HG02588 (cell line): Measurements from ENCODE around the gene FAM32A.

Experiments used
- ATAC-seq: cut with Tn5 transposase; IDR thresholded peaks from one replicate; pipeline ENCODE4 v1.9.1; 2021; ENCODE audit warnings: mild to moderate bottlenecking, moderate library complexity; ENCODE audit not compliant: unreplicated experiment

FAM32A gene

DNA sequence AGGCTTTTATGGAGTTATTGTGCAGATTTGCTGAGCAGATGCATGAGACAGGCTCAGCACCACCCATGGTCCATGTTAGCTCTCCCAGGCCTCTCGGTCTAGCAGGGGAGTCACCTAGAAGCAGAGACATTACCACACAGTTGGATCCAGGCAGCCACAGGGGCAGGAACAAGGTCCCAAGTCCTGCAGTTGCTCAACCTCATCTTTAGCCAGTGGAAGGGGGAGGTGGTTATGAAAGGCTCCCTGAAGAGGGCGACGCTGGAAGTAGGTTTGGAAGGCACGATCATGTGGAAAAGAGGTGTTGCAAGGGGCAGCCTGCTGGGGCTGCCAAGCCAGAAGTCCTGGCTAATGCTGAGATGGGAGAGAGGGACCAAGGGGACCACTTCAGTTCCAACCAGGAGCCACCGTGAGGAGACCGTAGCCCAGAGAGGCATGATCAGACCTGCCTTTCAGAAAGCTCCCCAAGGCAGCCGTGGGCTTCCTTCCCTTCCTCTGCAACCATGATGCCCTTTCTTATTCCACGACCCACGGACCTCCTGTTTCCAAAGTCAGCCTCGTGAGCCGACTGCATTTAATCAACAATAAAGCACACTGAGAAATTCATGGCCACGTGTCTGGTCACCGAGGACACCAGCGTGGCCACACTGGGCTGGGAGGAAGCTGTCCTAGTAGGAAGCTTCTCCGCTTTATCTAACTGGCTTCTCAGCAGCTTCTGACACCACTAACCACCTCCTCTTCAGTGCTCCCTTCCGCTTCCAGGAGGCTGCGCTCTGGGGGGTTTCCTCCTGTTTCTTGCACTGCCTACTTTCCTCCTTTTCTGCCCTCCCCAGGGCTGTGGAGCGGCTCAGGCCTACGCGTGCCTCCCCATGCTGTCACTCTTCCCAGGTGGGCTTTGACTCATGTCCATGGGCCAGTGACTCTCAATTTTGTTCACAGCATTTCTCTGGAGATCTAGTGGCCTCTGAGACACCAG, 15.1 kb downstream of the FAM32A start:
- ATAC-seq: no peak

DNA sequence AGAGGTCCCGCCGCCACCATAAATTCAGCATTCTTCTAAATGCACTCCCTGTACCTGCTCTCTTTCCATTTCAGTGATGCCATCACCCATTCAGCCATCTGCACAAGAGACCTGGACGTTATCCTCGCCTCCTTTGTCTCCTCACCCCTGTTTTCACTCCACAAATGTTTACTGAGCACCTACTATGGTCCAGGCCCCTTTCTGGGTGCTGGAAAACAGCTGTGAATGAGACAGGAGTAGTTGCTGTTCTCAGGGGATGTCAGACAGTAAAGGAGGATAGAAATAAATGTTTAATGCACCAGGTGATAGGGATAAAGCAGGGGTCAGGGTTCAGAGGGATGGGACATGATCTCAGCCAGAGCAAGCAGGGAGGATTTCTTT, 15.8 kb downstream of the FAM32A start:
- ATAC-seq: no peak

- ATAC-seq: no peak
Observed at GRCh38 chr19:16202320-16203255, 17.4 kb downstream of the FAM32A start.

GRCh38 chr19:16203256-16204004, 18.2 kb downstream of the FAM32A start:
- no peak for ATAC-seq

DNA sequence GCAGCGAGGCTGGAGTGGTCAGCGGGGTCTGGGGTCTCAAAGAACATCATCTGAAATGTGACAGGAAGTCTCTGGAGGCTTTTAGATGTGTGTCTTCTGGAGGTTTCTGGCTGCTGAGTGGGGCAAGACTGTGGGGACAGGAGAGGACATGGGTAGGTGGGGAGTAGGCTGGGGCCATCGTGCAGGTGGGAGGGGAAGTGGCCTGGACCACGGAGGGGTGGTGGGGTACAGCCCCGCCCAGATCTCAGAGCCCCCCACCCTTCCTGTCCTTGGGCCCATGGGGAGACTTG, 18.7 kb downstream of the FAM32A start:
- no peak for ATAC-seq

DNA sequence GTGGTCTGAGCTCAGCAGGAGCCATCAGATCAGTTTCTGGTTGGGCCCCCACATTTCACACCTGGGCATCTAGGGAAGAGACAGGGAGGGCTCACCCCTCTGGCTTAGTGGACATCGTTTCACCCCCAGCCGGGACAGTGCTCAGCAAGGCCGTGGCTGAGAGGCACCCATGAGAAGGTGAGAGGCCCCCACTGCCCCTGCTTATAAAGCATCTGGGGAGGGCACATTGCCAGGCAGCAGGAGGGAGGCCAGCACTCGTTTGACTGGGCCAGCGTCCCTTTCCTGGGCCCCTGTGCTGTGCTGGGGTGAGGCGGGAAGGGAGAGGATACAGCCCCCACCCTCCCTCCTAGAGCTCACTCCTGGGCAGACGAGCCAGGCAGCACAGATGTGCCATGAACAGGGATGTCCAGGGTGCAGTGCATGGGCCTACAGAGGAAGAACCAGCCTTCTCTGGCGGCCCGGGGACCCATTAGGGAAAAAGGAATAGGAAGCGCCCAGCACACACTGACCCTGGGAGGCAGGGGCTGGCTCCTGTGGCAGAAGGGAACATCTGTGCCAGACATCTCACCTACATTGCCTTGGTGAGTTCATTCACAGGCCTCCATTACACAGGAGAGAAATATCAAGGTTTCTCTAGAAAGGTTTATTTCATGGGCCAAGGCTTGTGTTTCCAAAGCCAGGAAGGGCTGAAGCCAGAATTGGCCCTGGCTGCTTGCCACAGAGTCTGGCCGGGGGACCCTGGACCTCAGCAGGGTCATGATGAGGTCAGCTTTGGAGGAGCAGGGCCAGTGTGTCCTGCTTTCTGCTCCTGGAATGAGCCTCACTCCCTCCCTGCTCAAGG, 20.2 kb downstream of the FAM32A start:
- no peak for ATAC-seq

GRCh38 chr19:16206046-16206605, 20.9 kb downstream of the FAM32A start:
- no peak for ATAC-seq

DNA sequence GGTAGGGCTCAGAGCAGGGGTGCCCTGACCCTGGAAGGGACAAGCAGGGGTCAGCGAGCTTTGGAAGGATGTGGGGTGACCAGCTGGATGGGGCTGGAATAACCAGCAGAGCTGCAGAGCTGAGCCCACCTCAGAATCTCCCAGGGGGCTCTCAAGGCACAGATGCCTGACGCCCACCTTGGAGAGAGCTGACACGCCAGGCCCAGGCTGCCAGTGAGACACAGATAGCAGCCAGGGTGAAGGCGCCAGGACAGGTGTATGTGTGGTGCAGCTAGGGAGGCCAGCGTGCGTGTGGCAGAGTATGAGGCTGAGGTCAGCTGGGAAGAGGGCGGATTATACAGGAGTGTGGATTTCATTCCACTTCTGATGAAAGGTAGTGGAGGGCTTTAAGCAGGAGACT, 21.4 kb downstream of the FAM32A start:
- no peak for ATAC-seq

GRCh38 chr19:16207063-16207462, 21.9 kb downstream of the FAM32A start:
- ATAC-seq: no peak

GRCh38 chr19:16207490-16208025, 22.3 kb downstream of the FAM32A start:
- no peak for ATAC-seq

- no peak for ATAC-seq
Observed at GRCh38 chr19:16208064-16208759, 23.0 kb downstream of the FAM32A start.

DNA sequence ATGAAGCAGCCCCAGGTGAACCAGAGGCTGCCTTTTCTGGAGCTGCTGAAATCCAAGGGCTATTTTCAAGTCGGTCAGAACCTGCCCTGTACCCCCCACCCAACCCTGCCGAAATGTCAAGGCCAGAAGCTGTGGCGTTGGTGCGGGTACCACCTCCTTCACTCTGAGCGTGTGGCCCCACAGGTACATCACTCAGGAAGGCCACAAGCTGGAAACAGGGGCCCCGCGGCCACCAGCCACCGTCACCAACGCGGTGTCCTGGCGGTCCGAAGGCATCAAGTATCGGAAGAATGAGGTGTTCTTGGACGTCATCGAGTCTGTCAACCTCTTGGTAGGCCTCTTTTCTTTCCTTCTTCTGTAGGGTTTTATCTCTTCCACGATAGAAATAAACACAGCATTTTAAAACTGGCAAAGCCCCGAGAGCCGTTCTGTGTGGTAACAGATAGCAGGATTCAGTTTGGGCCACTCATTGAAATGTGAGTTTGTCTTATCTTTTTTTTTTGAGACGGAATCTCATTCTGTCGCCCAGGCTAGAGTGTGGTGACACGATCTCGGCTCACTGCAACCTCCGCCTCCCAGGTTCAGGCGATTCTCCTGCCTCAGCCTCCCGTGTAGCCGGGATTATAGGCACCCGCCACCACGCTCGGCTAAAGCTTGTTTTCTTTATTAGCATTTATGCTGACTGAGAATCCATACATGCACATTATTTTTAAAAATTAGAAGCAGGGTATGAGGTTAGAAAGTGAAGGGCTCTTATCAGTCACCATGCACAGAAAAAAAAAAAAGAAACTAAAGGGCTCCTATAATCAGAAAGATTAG, 23.8 kb downstream of the FAM32A start:
- no peak for ATAC-seq

GRCh38 chr19:16210168-16210567, 25.0 kb downstream of the FAM32A start:
- ATAC-seq: no peak

GRCh38 chr19:16213076-16213475, 27.9 kb downstream of the FAM32A start:
- ATAC-seq: no peak

DNA sequence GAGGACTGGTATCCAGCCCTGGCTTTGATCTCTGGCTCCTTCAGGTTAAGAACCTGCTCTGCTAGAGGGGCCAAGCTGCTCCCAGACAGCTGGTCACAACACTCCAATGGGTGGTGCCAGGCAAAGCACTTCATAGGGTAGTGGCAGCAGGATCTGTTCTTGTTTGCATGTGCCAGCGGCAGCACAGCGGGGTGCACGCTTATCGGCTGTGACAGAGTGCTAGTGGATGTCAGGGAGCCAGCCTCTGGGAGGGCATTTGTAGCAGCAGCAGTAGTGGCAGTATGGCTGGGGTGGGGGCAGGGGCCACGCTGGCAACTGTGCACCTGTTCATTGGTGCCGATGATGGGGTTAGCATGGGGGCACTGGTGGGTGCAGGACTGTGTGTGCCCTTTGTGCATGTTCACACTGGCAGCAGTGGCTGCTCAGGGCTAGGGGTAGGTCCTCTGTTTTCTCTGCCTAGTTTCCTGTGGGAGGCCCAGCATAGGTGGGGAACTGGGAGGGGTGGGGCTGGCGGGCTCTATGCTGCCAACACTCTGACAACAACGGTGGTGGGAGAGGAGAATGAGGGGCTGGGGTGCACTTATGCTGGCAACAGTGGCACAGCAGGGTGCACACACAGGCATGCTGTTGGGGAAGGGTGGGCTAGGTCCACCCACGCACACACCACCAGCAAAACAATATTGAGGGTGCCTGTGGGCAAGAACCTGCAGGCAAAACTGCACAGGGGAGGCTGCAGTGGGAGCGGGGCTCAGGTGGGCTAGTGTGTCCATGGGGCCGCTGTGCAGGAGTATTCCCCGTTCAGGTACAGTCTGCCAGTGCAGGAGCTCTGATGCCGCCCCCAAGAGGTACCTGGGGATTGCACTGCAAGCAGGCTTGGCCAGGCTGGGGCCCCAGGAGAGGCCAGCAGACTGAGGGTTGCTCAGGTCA, 31.8 kb downstream of the FAM32A start:
- no peak for ATAC-seq

DNA sequence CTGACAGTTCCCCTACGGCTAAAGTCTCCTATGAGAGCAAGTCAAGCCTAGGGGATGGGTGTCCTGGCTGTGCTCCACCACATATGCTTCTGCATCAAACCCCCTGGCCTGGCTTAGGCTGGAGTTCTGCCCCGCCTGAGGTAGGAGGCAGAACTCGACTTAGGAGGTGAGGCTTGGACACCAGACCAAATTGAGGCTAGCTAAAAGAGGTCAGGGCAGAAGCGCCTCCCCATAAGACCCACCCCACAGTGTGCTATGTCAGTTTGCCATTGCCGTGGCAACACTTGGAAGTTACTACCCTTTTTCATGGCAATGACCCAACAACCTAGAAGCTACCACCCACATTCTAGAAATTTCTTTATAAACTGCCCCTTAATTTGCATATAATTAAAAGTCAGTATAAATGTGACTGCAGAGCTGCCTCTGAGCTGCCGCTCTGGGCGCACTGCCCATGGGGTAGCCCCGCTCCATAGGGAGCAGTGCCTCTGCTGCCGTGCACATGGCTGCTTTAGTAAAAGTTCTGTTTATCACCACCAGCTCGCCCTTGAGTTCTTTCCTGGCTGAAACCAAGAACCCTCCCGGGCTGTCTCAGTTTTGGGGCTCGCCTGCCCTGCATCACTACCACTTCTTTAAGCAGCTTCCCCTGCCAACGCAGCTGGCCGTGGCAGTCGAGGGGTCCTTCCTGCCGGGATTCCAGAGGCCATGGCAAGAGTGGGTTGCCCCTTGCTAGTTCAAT, 32.7 kb downstream of the FAM32A start:
- no peak for ATAC-seq
